H1 (cell line): ENCODE results near the gene BSND. TPM values are rescaled to one million over a fixed set of nuclear protein-coding genes. Genes with fewer than 3 reads are reported as not detected.

Experiments
- CHD2 ChIP-seq: IDR thresholded peaks from 2 replicates; pipeline ENCODE4 v1.6.1; 2012; ENCODE audit warnings: low read length, improper control_type of control experiment
- YY1 ChIP-seq: IDR thresholded peaks from 2 replicates; pipeline ENCODE4 v1.6.1; 2011; ENCODE audit warnings: low read depth, mild to moderate bottlenecking, low read length
- polyA plus RNA-seq, 7 experiments: library from polyadenylated mRNA; depleted of rRNA in 3 of 7; stranded (reverse) in 5 of 7; unstranded in 2 of 7; fragments of >200 nt in 5 of 7; fragments of 200-250 nt in 2 of 7; gene quantifications; 1 replicate in 5 of 7; 2 replicates in 1 of 7; 4 replicates in 1 of 7; pipeline versions ENCODE4 v1.2.1 to v1.2.3, GENCODE V29; 2011 to 2013; ENCODE audit warnings: missing spikeins in 2 of 7, mixed read lengths in 2 of 7
- total RNA-seq: library from RNA; stranded (reverse); fragmentation: NEBNext Ultra II Directional; extraction: Animal tissue kit (Norgen Biotek cat#: 25700); gene quantifications from 2 replicates; pipeline ENCODE4 v1.2.1, GENCODE V29; 2021
- TF ChIP-seq, protein P1 (sequence below): IDR thresholded peaks from 2 replicates; pipeline ENCODE4 v1.6.1; 2011; ENCODE audit warnings: low read depth, mild to moderate bottlenecking, low read length; ENCODE audit not compliant: insufficient read depth

The BSND gene
- total and polyA plus RNA-seq, 2 of the 8 experiments (the other 6 are each of a cell fraction or from before 2014, with no cell fraction given): 0.43 to 0.68 TPM

DNA sequence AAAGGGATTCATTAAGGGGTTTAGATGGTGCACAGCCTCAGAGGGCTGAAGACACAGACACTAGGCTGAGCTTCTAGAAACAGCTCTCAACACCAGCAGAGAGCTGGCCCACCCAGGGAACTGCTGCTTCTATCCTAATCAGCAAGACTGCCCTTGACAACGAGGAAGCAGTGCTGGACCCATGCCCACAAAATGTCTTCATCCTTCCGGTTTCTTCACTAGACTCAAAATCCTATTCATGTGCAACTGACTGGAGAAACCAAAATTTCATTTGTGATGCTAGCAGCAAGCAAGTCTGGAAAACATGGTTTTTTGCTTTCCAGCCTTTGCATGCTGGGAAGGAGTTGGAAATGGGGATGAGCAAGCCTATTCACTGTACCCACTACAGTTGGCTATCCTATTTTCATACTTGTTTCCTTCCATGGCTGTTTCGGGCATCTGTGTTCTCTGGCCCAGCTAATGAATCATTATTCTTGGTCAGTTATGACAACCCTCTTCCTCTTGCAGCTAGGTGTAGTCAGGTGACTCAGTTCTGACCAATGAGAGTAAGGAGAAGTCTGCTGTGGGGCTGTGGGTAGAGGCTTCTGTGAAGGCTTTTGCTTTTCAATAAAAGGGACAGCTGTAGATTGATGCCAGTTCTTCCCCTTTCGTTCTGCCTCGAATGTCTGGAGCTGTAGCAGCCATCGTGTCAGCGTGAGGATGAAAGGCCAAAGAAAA is 33.0 kb upstream of the BSND start (continued):
- TF ChIP-seq YY1 (no peak), CHD2 (no peak)
- TF ChIP-seq, protein P1, sequence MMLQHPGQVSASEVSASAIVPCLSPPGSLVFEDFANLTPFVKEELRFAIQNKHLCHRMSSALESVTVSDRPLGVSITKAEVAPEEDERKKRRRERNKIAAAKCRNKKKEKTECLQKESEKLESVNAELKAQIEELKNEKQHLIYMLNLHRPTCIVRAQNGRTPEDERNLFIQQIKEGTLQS: no peak
- TF ChIP-seq, all 59 proteins: peak for 0
